Epithelial cell of proximal tubule (primary cell): ENCODE data around the gene CRISP1. TPM values are rescaled to one million over a fixed set of nuclear protein-coding genes. Genes with fewer than 3 reads are reported as not detected.
"Not testable (repeated sequence)": the region's sequence is repeated elsewhere in the genome, so short reads cannot be mapped to it uniquely, and the experiment has no call there.

Experiments
- DNase-seq: peaks from one replicate; pipeline ENCODE4 v3.0.0-alpha.2; 2011; ENCODE audit warnings: low read depth
- H3K4me3 ChIP-seq: 2 replicates; pipeline ENCODE4 v1.5.1; 2011; ENCODE audit warnings: low read depth, mild to moderate bottlenecking, low read length
- total RNA-seq: library from RNA; depleted of rRNA; stranded (reverse); fragments of >200 nt; gene quantifications from 2 replicates; pipeline ENCODE4 v1.2.3, GENCODE V29; 2015
- TF ChIP-seq, protein P1 (sequence below): conservative IDR thresholded peaks from 2 replicates; pipeline ENCODE4 v1.5.1; 2012; ENCODE audit warnings: low read depth, mild to moderate bottlenecking, low read length

CRISP1 gene
- total RNA-seq, 1 donor from 2014 or later, result not detected

DNA sequence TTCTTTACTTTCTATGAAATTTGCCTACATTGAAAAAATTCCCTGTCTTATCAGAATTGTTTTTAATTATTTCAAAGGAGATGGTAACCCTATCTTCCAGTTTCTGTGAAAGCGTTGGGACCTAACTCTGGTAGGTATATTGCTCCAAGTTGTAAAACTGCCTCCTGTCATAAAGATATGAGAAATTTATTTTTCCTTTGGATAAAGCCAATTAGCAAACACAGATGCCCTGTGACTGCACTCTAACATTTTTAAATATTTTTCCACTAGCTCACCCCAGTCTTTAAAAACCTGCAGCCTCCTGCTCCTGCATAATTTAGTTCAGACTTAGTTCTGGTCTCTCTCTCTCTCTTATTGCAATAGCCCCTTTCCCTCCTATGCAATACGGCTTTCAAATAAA lies 39.0 kb upstream of the CRISP1 start:
- no peak for DNase-seq
- TF ChIP-seq, protein P1, sequence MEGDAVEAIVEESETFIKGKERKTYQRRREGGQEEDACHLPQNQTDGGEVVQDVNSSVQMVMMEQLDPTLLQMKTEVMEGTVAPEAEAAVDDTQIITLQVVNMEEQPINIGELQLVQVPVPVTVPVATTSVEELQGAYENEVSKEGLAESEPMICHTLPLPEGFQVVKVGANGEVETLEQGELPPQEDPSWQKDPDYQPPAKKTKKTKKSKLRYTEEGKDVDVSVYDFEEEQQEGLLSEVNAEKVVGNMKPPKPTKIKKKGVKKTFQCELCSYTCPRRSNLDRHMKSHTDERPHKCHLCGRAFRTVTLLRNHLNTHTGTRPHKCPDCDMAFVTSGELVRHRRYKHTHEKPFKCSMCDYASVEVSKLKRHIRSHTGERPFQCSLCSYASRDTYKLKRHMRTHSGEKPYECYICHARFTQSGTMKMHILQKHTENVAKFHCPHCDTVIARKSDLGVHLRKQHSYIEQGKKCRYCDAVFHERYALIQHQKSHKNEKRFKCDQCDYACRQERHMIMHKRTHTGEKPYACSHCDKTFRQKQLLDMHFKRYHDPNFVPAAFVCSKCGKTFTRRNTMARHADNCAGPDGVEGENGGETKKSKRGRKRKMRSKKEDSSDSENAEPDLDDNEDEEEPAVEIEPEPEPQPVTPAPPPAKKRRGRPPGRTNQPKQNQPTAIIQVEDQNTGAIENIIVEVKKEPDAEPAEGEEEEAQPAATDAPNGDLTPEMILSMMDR, result no peak
- H3K4me3 ChIP-seq, result no peak overlapping the region

DNA sequence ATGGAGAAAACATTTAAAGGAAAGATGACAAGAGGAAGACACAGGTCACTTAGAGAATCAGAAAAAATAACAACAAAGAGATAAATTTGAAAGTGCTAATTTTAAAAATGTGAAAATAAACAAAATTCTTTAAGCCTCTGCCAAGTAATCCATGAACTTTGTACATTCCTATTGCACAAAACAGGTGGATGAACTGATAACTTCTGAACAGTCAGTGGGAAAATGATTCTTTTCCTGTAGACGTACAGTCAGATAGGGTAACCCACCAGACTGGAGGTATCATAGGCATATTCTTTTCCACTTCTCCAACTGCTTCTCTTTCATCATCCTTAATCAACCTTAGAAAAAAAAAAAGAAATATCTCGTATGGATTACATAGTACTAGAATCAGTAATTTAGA lies 36.5 kb upstream of the CRISP1 start:
- TF ChIP-seq, protein P1, result no peak
- no peak overlapping the region for H3K4me3 ChIP-seq
- no peak for DNase-seq

DNA sequence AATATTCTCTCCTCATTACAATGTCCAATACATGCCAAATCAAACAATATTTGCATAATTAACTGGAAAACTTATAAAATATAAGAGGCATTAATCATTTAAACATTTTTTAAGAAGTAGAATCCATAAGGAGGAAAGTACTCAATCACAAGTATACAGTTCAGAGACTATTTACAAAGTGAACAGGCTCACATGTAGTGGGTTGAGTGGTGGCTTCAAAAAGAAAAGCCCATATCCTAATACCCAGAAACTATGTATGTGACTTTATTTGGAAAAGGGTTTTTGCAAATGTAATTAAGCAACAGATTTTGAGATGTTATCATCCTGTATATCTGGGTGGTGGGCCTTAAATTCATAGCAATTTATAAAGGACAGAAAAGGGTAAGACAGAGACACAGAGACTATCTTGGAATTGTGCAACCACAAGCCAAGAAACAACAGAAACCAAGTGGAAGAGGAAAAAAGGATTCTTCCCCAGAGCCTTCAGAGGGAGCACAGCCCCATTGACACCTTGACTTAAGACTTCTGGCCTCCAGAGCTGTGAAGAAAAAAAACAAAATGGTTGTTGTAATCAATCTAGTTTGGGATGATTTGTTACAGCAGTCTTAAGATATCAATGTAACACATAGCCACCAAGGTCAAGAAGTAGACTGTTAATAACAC lies 32.7 kb upstream of the CRISP1 start:
- no peak for DNase-seq
- H3K4me3 ChIP-seq, result no peak overlapping the region
- TF ChIP-seq, protein P1, result no peak

DNA sequence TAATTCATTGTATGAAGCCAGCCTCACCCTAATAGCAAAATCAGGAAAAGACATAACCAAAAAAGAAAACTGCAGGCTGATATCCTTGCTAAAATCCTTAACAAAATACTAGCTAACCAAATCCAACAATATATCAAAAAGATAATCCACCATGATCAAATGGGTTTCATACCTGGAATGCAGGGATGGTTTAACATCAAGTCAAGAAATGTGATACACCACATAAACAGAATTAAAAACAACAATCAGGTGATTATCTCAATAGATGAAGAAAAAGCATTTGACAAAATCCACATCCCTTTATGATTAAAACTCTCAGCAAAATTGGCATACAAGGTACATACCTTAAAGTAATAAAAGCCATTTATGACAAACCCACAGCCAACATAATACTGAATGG lies 29.2 kb upstream of the CRISP1 start:
- not testable (repeated sequence) for DNase-seq, H3K4me3 ChIP-seq

DNA sequence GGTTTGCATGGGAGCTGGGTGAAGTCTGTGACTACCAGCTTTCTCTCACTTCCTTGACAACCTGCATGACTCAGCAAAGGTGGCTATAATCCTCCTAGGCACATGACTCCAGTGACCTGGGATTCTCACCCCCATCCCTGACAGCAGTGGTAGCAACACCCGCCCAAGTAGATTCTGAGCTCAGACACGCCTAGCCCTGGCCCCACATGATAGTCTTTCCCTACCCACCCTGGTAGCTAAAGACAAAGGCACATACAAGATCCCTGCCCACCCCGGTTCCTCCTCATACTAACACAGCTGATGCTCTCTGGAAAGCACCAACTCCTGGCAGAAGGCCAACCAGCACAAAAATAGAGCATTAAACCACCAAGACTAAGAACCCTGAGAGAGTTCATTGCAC lies 25.9 kb upstream of the CRISP1 start:
- TF ChIP-seq, protein P1, result no peak
- no peak overlapping the region for H3K4me3 ChIP-seq
- no peak for DNase-seq

DNA sequence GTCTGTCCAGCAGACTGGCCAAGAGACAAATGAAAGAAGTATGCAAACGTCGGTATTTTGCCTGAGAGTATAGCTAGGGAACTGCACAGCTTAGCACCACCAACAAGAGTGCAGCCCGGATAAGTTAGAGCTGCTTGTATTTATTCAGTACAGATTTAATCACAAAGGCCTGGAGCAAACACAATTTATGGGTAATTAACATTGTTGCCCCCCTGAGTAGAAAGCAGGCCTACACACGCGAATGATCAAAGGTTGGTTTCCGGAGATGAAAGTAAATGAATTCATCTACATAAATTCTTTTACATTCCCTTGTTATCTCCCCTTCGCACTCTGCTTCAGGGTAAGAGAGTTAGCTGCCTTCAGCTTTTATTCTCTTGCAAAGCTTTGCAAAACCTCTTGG lies 24.7 kb upstream of the CRISP1 start:
- TF ChIP-seq, protein P1, result no peak
- DNase-seq, result no peak
- H3K4me3 ChIP-seq, result no peak overlapping the region

DNA sequence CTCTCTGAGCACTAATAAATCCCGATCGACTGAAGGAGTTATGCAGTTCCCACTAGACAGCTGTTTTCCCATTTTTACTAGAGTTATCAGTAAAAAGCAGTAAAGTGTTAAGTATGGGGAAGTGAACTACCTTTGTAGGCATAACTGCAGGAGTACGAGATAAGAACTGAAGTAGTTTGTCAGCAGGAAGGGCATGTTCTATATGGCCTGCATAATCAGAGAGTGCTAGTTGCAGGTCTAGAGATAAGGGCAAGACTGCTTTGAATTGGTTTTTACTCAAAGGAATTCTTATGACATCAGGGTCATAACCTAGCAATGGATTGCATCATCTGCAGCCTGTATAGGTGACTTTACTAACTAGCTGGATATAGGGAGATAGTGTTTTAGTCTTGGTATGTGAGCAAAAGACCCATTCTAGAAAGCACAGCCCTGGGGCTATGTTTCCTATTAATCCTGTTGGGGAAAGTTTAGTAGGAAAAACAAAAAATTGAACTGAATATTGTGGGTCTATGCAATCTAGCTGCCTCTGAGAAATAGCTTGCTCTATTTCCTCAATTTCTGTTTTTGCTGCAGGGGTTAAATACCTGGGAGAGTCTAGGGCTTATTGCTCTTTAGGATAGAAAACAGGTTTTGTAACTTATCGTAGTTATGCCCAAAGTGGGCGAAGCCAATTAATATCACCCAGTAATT lies 22.6 kb upstream of the CRISP1 start:
- no peak overlapping the region for H3K4me3 ChIP-seq
- TF ChIP-seq, protein P1, result no peak
- no peak for DNase-seq
